SK-N-SH treated with all-trans-retinoic acid at 6 μM for 48 hours (cell line): ENCODE measurements around the gene ZFYVE21.

Experiments used
- ARNTL ChIP-seq: fragments of 450-650 bp; formaldehyde crosslinking; IDR thresholded peaks from 2 replicates; pipeline ENCODE4 v1.5.0; 2020; ENCODE audit warnings: low read depth, mild to moderate bottlenecking, moderate library complexity, borderline replicate concordance
- SNAI2 ChIP-seq: fragments of 250-450 bp; sonication (Bioruptor Pico); IDR thresholded peaks from 2 replicates; pipeline ENCODE4 v1.5.0; 2020; ENCODE audit warnings: mild to moderate bottlenecking, moderate library complexity
- TOX ChIP-seq: fragments of 250-450 bp; sonication (Bioruptor Pico); IDR thresholded peaks from 2 replicates; pipeline ENCODE4 v1.8.0; 2021; ENCODE audit warnings: mild to moderate bottlenecking, moderate library complexity, borderline replicate concordance
- TSHZ2 ChIP-seq: fragments of 250-450 bp; sonication (Bioruptor Pico); IDR thresholded peaks from 2 replicates; pipeline ENCODE4 v1.5.0; 2020; ENCODE audit warnings: mild to moderate bottlenecking, moderate library complexity
- ZFP3 ChIP-seq: fragments of 250-450 bp; sonication (Bioruptor Pico); IDR thresholded peaks from 2 replicates; pipeline ENCODE4 v1.5.0; 2020; ENCODE audit warnings: mild to moderate bottlenecking, moderate library complexity

GRCh38 chr14:103726474-103726873, 10.9 kb downstream of the ZFYVE21 start:
- no peak for TF ChIP-seq ARNTL (CRISPR knock-in tag)
- TF ChIP-seq TOX (CRISPR knock-in tag) = no peak
- no peak for TF ChIP-seq TSHZ2 (CRISPR knock-in tag)
- TF ChIP-seq ZFP3 = no peak
- TF ChIP-seq SNAI2 (CRISPR knock-in tag) = no peak
